Measurements from ENCODE around the gene MAL. TPM values are rescaled to one million over a fixed set of nuclear protein-coding genes. Genes with fewer than 3 reads are reported as not detected.

The MAL gene
- total RNA-seq, 1 experiment from 2014 or later = not detected

DNA sequence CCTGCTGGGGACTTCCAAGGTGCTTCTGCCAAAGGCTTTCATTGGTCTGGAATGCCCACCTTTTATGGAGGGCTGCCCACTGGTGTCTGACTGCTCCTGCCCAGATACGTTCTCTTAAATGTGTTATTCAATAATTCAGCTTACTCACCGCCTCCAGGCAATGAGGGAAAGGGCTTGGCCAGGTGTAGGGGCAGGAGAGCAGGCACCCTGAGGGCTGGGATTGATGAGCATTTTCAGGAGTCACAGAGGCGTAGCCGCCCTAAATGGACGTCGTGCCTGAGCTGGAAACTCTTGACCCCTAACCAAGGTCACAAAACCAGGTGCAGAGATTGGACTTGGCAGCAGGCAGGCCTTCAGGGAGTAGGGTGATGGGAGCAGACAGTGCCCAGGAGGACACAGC is 26.8 kb downstream of the MAL start:
- Histone ChIP-seq H3K4me3 (no peak overlapping the region), H3K27ac (no peak overlapping the region), H3K9me3 (replicated peaks) (no peaks in the 10 kb centered on the region), H3K36me3 (no peaks in the 10 kb centered on the region), H3K27me3 (no peaks in the 10 kb centered on the region), H3K4me1 (peaks cover 8% of the 10 kb centered on the region; the same call in 1 of the 2 replicates)
- DNase-seq = no peak

DNA sequence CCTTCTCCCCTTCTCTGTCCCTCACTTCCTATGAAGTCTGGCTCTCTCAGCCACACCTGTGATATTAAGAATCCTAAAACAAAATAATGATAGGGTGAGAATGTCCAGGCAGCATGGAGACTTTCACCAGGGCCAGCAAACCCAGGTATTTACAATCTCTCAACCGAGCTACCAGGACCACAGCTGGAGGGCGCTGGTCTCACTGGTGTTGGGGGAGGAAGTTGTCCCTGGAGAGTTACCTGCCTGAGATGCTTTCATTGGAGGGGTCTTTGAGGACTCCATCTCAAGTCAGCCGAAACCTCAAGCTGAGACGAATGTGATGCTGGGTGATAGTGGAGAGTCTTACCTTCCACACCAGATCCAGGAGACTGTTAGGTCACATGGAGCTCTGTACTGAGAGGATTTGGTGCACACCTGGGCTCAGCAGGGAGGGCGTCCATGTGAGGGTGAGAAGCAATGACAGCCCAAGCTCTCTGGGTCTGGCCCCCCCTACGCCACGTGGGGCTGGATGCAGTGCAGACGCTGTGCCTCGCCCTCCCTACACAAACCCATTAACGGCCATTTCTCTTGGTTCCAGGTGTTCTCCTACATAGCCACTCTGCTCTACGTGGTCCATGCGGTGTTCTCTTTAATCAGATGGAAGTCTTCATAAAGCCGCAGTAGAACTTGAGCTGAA is 27.4 kb downstream of the MAL start:
- no peaks in the 10 kb centered on the region for H3K9me3 ChIP-seq (replicated peaks)
- no peak overlapping the region for H3K27ac ChIP-seq
- peaks cover 11% of the 10 kb centered on the region; the same call in 1 of the 2 replicates for H3K4me1 ChIP-seq
- no peaks in the 10 kb centered on the region for H3K27me3 ChIP-seq
- DNase-seq = no peak
- no peaks in the 10 kb centered on the region for H3K36me3 ChIP-seq
- H3K4me3 ChIP-seq = no peak overlapping the region

DNA sequence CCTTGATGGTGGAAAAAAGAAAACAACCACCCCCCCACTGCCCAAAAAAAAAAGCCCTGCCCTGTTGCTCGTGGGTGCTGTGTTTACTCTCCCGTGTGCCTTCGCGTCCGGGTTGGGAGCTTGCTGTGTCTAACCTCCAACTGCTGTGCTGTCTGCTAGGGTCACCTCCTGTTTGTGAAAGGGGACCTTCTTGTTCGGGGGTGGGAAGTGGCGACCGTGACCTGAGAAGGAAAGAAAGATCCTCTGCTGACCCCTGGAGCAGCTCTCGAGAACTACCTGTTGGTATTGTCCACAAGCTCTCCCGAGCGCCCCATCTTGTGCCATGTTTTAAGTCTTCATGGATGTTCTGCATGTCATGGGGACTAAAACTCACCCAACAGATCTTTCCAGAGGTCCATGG is 28.0 kb downstream of the MAL start:
- H3K36me3 ChIP-seq = no peaks in the 10 kb centered on the region
- no peaks in the 10 kb centered on the region for H3K9me3 ChIP-seq (replicated peaks)
- H3K4me3 ChIP-seq = no peak overlapping the region
- peaks cover 14% of the 10 kb centered on the region; the same call in 1 of the 2 replicates for H3K4me1 ChIP-seq
- no peaks in the 10 kb centered on the region for H3K27me3 ChIP-seq
- H3K27ac ChIP-seq = no peak overlapping the region
- no peak for DNase-seq

DNA sequence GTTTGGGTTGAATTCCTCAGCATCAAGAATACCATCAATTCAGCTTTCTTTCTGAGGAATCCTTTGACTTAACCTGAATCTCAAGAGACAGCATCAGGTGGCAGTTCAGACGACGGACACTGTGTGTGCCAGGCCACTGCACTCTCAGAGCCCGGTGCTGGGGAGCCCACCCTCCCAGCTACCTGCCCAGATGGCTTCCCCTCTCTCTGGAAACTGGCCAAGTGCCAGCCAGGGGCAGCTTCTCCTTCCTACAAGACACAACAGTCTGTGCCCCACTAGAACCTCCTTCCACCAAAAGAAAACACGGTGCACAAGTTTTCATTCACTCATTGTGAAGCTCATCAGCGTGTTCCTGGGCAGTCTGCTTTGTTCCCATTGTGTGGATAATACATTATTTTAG is 28.5 kb downstream of the MAL start:
- peaks cover 14% of the 10 kb centered on the region; the same call in 1 of the 2 replicates for H3K4me1 ChIP-seq
- H3K27me3 ChIP-seq = no peaks in the 10 kb centered on the region
- DNase-seq = no peak
- no peaks in the 10 kb centered on the region for H3K36me3 ChIP-seq
- H3K9me3 ChIP-seq (replicated peaks) = no peaks in the 10 kb centered on the region
- no peak overlapping the region for H3K27ac ChIP-seq
- no peak overlapping the region for H3K4me3 ChIP-seq

DNA sequence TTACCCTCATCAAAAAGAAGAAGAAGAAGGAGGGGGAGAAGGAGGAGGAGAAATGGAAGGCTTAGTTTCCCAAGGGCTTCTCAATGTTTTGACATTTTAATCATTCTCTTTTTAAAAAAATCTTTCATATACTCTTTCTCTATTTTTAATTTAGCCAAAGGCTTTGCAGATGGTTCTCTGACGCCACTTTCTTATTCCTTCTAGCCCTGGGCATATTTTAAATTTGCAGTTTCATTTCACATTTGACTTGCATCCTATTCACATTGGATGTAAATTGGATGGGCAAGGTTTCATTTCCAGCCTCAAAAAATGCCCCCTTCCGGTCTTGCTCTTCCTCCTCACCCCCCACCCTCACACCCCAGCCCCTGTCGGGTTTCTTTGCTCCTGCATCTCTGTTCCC is 29.8 kb downstream of the MAL start:
- H3K4me1 ChIP-seq = peaks cover 14% of the 10 kb centered on the region; the same call in 1 of the 2 replicates
- no peaks in the 10 kb centered on the region for H3K27me3 ChIP-seq
- no peak overlapping the region for H3K27ac ChIP-seq
- H3K9me3 ChIP-seq (replicated peaks) = no peaks in the 10 kb centered on the region
- H3K4me3 ChIP-seq = no peak overlapping the region
- no peaks in the 10 kb centered on the region for H3K36me3 ChIP-seq
- DNase-seq = no peak

DNA sequence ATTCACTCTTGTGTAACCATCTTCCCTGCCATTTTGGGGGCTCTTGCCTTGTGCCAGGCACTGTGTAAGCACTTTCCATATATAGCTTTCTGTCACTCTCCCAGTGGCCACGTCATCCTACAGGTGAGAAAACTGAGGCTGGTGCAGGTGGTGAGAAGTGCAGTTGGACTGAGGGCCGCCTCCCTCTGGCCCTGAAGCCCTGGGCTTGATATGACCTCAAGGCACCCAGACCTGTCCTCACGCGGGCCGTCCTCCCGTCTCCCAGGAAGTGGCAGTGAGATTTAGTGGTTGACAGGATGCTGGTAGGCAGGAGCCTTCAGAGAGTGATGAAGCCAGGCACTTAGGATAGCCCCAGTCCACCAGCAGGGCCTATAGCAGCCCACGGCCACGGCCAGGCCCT is 30.5 kb downstream of the MAL start:
- Histone ChIP-seq H3K36me3 (no peaks in the 10 kb centered on the region), H3K9me3 (replicated peaks) (no peaks in the 10 kb centered on the region), H3K27ac (no peak overlapping the region), H3K4me1 (peaks cover 14% of the 10 kb centered on the region; the same call in 1 of the 2 replicates), H3K4me3 (no peak overlapping the region), H3K27me3 (no peaks in the 10 kb centered on the region)
- DNase-seq = no peak

DNA sequence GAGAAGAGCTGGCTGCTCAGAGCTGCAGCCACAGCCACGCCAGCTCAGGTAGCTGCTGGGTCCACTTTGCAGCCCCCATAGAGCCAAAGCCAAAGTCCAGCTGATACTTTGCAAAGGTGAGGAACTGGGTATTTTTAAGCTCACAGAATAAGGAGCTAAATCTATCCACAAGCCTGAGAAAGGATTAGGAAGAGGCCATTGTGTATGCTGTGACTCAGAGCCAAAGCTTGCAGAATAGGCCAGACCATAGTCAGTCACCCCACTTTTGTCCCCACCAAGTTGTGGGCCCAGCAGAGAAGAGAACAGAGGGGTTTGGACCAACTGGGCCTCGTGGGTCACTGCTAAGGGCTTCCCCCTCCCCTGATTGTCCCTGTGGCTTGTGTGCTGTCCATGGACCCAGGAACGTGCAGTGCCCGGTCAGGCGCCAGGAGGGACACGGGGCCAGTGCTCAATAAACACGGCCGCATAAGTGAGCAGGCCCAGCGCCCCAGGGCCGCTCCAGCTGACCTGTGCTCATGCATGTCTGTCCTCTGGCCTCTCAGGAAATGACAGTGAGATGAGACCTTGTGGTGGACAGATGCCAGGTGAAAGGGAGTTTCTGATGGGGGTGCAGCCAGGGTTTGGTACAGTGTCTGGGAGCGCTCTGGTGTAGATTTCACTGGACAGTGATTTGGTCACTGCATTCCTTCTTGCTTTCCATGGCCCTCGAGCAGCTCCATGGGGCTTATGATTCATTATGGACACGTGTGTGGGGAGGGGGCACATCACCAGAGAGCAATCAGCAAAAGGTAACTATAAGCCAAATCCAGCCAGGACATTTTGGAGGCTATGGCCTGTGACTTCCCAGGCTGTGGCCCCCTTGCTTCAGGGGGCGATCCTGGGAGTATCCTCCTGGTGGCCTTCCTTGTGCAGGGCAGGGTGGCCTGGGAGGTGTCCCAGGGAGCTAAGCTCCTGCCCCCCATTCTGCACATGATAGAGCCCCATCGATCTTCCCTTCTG is 31.3 kb downstream of the MAL start:
- Histone ChIP-seq H3K36me3 (no peaks in the 10 kb centered on the region), H3K27me3 (no peaks in the 10 kb centered on the region), H3K4me3 (peak overlapping the region; percentile 30), H3K27ac (no peak overlapping the region), H3K4me1 (peaks cover 14% of the 10 kb centered on the region; the same call in 1 of the 2 replicates), H3K9me3 (replicated peaks) (no peaks in the 10 kb centered on the region)
- no peak for DNase-seq

DNA sequence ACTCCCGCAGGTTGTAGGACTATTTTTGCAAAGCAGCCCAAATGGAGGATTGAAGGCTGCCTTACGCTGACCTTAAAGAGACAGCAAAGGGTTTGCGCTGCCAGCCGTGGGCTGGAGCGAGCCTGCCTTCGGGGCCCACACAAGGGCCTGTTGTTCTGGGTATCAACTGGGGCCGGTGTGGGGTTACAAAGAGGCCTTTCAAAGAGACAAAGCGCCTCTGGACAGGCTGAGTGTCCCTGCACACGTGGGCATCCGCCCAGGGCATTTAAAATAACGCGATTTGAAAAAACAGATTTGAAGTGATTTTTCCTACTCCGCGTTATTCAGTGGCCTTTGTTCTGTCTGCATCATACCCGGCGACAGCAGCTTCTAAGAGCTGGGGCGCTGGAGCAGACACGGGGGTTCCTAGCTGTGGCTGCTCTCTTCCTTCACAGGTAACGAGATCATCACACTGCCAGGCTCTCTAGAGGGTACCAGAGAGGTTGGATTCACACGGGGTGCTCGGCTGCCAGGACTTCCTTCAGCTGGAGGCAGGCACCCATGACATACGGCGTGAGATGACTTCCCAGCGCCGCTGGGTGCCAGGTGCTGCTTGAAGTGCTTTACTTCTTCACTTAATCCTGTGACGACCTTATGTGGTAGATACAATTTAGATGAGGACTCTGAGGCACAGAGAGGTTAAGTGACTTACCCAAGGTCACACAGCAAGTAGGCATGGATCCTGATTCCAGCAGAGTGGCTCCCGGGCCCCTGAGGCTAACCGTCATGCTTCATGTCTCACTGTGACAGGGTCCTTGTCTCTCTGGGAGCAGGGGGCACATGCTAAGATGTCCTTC is 32.2 kb downstream of the MAL start:
- Histone ChIP-seq H3K27ac (peak overlapping the region; percentile 11; the same call in 1 of the 2 replicates), H3K4me3 (peak overlapping the region; percentile 30), H3K36me3 (no peaks in the 10 kb centered on the region), H3K9me3 (replicated peaks) (no peaks in the 10 kb centered on the region), H3K4me1 (peaks cover 18% of the 10 kb centered on the region), H3K27me3 (no peaks in the 10 kb centered on the region)
- peak; percentile 69 to 85 for DNase-seq

DNA sequence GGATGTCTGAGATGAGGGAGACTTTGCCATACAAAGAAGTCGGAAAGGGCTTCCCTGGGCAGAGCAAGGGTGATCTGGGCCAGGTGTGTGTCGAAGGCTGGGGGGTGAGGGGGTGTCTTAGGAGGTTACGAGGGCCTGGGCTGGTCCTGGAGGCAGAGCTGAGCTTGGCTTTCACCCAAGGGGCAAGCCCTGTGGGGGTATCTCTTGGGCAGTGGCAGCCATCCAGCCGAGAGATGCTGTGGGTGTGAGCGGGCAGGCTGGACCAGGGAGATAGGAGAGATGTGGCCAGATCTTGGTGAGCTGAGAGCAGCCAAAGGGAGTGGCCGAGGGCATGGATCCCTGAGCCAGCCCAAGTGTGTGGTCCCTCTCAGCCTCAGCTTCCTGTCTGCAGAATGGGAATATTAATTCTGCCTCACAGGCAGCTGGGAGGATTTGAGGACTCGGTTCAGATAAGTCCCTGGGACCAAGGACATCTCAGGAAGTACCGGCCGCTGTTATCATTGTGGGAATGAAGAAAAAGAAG is 33.0 kb downstream of the MAL start:
- H3K4me1 ChIP-seq = peaks cover 22% of the 10 kb centered on the region
- no peak for DNase-seq
- no peak overlapping the region for H3K4me3 ChIP-seq
- H3K36me3 ChIP-seq = no peaks in the 10 kb centered on the region
- no peaks in the 10 kb centered on the region for H3K27me3 ChIP-seq
- no peak overlapping the region for H3K27ac ChIP-seq
- H3K9me3 ChIP-seq (replicated peaks) = no peaks in the 10 kb centered on the region

DNA sequence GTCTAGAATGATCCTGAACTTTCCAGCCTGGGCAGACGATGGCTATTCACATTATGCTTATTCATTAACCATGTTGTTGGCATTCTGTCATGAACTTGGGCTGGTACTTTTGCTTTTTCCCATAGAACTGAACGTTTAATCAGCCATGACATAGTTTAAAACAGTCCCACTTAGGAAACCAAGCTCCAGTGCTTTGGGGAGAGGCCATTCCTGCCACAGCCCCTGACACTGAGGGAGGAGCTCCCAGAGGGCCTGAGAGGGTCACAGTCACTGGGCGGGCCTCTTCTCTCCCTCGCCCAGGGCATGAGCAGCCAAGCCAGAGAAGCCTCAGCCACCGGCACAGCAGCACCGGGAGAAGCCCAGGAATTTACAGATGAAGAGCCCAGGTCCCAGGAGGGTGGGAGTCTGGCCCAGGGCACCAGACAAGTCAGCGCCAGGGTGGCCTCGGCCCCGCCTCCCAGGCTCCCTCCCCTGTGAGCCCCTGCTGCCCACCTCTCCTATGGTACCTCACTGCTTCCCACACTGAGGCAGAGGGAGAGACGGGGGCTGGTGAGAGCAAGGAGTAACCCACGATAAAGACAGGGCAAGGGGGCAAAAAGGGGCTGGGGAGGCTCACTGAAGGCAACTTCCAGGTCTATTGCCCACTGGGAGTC is 33.6 kb downstream of the MAL start:
- DNase-seq = no peak
- Histone ChIP-seq H3K36me3 (no peaks in the 10 kb centered on the region), H3K27ac (no peak overlapping the region), H3K4me1 (peaks cover 22% of the 10 kb centered on the region), H3K4me3 (no peak overlapping the region), H3K27me3 (no peaks in the 10 kb centered on the region), H3K9me3 (replicated peaks) (no peaks in the 10 kb centered on the region)

DNA sequence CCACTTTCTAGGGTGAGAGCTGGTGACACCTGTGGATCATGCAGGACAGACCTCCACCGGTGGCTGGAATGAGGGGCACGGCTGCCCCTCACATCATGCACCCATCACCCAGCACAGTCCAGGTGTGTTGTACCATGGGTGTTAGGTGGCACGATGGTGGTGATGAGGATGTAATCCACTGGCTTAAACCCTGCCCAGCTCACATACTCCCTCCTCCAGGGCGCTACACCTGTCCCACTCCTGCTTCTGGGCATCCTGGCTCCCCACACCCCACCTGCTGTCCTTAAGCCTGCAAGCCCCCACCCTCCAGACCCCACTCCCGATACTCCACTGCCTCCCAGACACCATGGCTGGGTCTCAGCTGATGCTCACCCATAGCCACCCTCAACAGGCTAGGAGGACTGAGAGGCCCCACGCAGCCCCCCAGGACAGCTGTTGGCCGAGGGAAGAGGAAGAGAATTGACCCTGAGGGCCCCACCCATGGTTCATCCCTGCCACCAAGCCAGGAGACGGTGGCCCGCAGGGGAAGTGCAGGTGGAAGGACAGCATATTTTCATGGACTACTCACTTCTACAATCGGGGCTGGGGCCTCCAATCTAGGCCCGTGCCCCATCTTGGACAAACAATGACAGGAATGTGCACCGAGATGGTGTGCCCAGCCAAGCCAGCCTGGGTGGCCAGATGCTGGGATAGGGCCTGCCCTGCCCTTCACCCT is 34.3 kb downstream of the MAL start:
- H3K36me3 ChIP-seq = no peaks in the 10 kb centered on the region
- no peaks in the 10 kb centered on the region for H3K9me3 ChIP-seq (replicated peaks)
- no peak for DNase-seq
- H3K27me3 ChIP-seq = no peaks in the 10 kb centered on the region
- H3K4me1 ChIP-seq = peaks cover 22% of the 10 kb centered on the region
- H3K4me3 ChIP-seq = no peak overlapping the region
- H3K27ac ChIP-seq = no peak overlapping the region

DNA sequence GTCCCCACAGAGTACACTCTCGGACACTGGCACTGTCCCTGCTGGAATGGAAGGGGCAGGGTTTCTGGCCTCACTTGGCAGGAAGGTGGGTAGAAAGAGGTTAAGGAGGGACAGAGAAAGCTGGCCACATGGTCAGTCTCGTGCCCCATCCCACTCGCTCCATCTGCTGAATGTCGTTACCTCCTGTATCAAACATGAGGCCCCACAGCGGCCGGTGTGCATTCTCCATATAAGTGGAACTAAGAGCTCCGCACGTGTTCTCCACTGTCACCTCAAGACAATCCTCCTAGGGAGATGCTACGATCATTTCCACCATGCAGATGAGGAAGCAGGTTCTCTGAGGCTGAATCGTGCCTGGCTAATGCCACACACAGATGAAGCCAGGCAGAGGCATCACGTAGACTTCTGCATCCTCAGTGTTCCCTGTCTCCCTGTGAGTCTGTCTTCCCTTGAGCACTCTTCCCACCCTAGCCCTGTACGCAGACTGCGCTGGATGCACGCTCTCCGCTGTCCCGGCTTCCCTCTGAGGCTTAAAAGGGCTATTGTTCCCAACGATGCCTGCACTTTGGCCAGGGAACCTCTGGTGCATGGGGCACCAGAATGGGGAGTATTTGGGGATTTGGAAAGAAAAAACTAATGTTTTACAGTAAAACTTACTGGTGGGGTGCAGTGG is 35.1 kb downstream of the MAL start:
- Histone ChIP-seq H3K36me3 (no peaks in the 10 kb centered on the region), H3K9me3 (replicated peaks) (no peaks in the 10 kb centered on the region), H3K4me1 (peaks cover 22% of the 10 kb centered on the region), H3K27me3 (no peaks in the 10 kb centered on the region), H3K4me3 (no peak overlapping the region), H3K27ac (no peak overlapping the region)
- no peak for DNase-seq

DNA sequence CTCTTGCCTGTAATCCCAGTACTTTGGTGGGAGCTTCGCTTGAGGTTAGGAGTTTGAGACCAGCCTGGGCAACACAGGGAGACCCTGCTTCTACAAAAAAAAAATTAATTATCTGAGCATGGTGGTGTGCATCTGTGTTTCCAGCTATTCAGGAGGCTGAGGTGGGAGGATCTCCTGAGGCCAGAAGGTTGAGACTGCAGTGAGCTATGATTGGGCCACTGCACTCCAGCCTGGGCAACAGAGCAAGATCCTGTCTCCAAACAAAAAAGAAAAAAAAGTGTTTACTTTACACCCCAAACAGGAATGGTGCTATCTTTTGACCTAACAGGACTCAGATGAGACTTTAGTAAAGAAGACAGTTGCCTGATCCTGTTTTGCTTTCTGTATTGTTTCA is 35.6 kb downstream of the MAL start:
- no peak for DNase-seq
- Histone ChIP-seq H3K9me3 (replicated peaks) (no peaks in the 10 kb centered on the region), H3K4me1 (peaks cover 22% of the 10 kb centered on the region)

More for the DNA sequence above, 35.6 kb downstream of the MAL start:
- Histone ChIP-seq H3K4me3 (no peak overlapping the region), H3K36me3 (no peaks in the 10 kb centered on the region), H3K27me3 (no peaks in the 10 kb centered on the region), H3K27ac (no peak overlapping the region)

All from SJCRH30 (cell line).